SU-DHL-6 (cell line): ENCODE results near the gene CNOT1.
"Not testable (repeated sequence)": the region's sequence is repeated elsewhere in the genome, so short reads cannot be mapped to it uniquely, and the experiment has no call there.

Experiments
- EZH2phosphoT487 ChIP-seq: fragments of 200-600 bp; sonication (generic), shearing (Covaris generic); conservative IDR thresholded peaks from 2 replicates; pipeline ENCODE4 v1.6.1; 2018; ENCODE audit warnings: mild to moderate bottlenecking, antibody characterized with exemption, low read length, moderate library complexity, mixed read lengths
- TF ChIP-seq, protein P1 (sequence below): fragments of 200-600 bp; sonication (generic); IDR thresholded peaks from one replicate; pipeline ENCODE4 v1.5.1; 2017; ENCODE audit warnings: antibody characterized with exemption, mild to moderate bottlenecking, low read length, moderate library complexity; ENCODE audit not compliant: insufficient read depth, poor library complexity, severe bottlenecking

GRCh38 chr16:58565697-58566096 lies 63.9 kb downstream of the CNOT1 start:
- TF ChIP-seq, protein P1, sequence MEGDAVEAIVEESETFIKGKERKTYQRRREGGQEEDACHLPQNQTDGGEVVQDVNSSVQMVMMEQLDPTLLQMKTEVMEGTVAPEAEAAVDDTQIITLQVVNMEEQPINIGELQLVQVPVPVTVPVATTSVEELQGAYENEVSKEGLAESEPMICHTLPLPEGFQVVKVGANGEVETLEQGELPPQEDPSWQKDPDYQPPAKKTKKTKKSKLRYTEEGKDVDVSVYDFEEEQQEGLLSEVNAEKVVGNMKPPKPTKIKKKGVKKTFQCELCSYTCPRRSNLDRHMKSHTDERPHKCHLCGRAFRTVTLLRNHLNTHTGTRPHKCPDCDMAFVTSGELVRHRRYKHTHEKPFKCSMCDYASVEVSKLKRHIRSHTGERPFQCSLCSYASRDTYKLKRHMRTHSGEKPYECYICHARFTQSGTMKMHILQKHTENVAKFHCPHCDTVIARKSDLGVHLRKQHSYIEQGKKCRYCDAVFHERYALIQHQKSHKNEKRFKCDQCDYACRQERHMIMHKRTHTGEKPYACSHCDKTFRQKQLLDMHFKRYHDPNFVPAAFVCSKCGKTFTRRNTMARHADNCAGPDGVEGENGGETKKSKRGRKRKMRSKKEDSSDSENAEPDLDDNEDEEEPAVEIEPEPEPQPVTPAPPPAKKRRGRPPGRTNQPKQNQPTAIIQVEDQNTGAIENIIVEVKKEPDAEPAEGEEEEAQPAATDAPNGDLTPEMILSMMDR, result not testable (repeated sequence)
- not testable (repeated sequence) for TF ChIP-seq EZH2phosphoT487
